ENCODE results near the gene SPSB3. TPM values are rescaled to one million over a fixed set of nuclear protein-coding genes. Genes with fewer than 3 reads are reported as not detected.

SPSB3 gene
- total and polyA plus RNA-seq, 4 donors: 27.7 to 60.5 (median 37.8) TPM

DNA sequence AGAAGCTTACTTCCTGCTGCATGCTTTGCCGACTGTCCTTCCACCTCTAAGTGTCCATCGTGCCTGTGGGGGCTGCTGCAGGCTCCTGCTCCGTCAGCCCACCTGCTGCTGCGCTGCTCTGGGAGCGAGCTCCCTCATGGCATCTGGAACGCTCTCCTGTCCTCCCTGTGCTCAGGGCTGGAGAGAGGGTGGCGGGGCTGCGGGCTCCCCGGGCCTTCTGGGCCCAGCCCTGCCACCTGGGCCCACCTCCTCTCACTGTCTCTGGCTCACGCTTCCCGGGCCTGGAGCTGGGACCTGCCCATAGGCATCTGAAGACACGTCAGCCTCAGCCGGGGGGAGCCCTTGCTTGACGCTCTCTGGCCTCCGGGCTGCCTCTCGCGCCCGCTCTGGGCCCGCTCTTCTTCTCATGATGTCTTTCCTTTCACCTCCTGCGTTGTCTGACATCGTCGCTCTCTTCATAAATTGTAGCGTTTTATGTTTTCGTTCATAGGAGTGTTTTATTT lies 38.0 kb downstream of the SPSB3 start:
- WGBS: 95% methylated on average over 24 of the region's 24 CpGs
- no peaks in the 10 kb centered on the region for H3K27me3 ChIP-seq (ENCODE audit: control insufficient read depth in 4 of 4, insufficient read depth in 4 of 4, low read length in 3 of 4)
- no peak overlapping the region for H3K9ac ChIP-seq (ENCODE audit: low read depth in 1 of 2, low read length in 2 of 2)
- H3K9me3 ChIP-seq (ENCODE audit: control insufficient read depth in 4 of 4, low read length in 3 of 4): no peaks in the 10 kb centered on the region
- H3K4me1 ChIP-seq (ENCODE audit: control insufficient read depth in 4 of 4, insufficient read depth in 4 of 4, low read length in 3 of 4): no peaks in the 10 kb centered on the region
- peaks cover 6 to 62% (median 22%) of the 10 kb centered on the region in 4 donors for H3K36me3 ChIP-seq (ENCODE audit: control insufficient read depth in 4 of 4, insufficient read depth in 3 of 4, low read depth in 1 of 4, low read length in 3 of 4)
- TF ChIP-seq RXRA (IDR thresholded peaks at IDR 0.05): no peak
- TF ChIP-seq, protein P1, sequence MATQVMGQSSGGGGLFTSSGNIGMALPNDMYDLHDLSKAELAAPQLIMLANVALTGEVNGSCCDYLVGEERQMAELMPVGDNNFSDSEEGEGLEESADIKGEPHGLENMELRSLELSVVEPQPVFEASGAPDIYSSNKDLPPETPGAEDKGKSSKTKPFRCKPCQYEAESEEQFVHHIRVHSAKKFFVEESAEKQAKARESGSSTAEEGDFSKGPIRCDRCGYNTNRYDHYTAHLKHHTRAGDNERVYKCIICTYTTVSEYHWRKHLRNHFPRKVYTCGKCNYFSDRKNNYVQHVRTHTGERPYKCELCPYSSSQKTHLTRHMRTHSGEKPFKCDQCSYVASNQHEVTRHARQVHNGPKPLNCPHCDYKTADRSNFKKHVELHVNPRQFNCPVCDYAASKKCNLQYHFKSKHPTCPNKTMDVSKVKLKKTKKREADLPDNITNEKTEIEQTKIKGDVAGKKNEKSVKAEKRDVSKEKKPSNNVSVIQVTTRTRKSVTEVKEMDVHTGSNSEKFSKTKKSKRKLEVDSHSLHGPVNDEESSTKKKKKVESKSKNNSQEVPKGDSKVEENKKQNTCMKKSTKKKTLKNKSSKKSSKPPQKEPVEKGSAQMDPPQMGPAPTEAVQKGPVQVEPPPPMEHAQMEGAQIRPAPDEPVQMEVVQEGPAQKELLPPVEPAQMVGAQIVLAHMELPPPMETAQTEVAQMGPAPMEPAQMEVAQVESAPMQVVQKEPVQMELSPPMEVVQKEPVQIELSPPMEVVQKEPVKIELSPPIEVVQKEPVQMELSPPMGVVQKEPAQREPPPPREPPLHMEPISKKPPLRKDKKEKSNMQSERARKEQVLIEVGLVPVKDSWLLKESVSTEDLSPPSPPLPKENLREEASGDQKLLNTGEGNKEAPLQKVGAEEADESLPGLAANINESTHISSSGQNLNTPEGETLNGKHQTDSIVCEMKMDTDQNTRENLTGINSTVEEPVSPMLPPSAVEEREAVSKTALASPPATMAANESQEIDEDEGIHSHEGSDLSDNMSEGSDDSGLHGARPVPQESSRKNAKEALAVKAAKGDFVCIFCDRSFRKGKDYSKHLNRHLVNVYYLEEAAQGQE (IDR thresholded peaks at IDR 0.05): no peak
- TF ChIP-seq YY1 (IDR thresholded peaks at IDR 0.05): no peak
- TF ChIP-seq, protein P2, sequence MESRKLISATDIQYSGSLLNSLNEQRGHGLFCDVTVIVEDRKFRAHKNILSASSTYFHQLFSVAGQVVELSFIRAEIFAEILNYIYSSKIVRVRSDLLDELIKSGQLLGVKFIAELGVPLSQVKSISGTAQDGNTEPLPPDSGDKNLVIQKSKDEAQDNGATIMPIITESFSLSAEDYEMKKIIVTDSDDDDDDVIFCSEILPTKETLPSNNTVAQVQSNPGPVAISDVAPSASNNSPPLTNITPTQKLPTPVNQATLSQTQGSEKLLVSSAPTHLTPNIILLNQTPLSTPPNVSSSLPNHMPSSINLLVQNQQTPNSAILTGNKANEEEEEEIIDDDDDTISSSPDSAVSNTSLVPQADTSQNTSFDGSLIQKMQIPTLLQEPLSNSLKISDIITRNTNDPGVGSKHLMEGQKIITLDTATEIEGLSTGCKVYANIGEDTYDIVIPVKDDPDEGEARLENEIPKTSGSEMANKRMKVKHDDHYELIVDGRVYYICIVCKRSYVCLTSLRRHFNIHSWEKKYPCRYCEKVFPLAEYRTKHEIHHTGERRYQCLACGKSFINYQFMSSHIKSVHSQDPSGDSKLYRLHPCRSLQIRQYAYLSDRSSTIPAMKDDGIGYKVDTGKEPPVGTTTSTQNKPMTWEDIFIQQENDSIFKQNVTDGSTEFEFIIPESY (IDR thresholded peaks at IDR 0.05): no peak
- TF ChIP-seq EGR1 (IDR thresholded peaks at IDR 0.05; ENCODE audit: low read depth in 2 of 2): no peak
- TF ChIP-seq, protein P3, sequence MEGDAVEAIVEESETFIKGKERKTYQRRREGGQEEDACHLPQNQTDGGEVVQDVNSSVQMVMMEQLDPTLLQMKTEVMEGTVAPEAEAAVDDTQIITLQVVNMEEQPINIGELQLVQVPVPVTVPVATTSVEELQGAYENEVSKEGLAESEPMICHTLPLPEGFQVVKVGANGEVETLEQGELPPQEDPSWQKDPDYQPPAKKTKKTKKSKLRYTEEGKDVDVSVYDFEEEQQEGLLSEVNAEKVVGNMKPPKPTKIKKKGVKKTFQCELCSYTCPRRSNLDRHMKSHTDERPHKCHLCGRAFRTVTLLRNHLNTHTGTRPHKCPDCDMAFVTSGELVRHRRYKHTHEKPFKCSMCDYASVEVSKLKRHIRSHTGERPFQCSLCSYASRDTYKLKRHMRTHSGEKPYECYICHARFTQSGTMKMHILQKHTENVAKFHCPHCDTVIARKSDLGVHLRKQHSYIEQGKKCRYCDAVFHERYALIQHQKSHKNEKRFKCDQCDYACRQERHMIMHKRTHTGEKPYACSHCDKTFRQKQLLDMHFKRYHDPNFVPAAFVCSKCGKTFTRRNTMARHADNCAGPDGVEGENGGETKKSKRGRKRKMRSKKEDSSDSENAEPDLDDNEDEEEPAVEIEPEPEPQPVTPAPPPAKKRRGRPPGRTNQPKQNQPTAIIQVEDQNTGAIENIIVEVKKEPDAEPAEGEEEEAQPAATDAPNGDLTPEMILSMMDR (IDR thresholded peaks at IDR 0.05; ENCODE audit: low read depth, low read length, missing input control): no peak
- TF ChIP-seq HNF4A (conservative IDR thresholded peaks at IDR 0.05): no peak
- no peak for TF ChIP-seq NR2F2 (IDR thresholded peaks at IDR 0.05)
- no peak for TF ChIP-seq FOXA2 (IDR thresholded peaks at IDR 0.05)
- no peak for TF ChIP-seq HNF4G (IDR thresholded peaks at IDR 0.05)
- TF ChIP-seq, protein P4, sequence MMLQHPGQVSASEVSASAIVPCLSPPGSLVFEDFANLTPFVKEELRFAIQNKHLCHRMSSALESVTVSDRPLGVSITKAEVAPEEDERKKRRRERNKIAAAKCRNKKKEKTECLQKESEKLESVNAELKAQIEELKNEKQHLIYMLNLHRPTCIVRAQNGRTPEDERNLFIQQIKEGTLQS (IDR thresholded peaks at IDR 0.05): no peak
- TF ChIP-seq JUND (IDR thresholded peaks at IDR 0.05): no peak
- TF ChIP-seq FOXA1 (IDR thresholded peaks at IDR 0.05): no peak
- no peak for DNase-seq (ENCODE audit: low spot score)
- no peak overlapping the region for H3K27ac ChIP-seq (ENCODE audit: low read depth in 1 of 2, low read length in 2 of 2)
- no peak overlapping the region for H3K4me3 ChIP-seq (ENCODE audit: low read depth in 1 of 3, low read length in 3 of 3)

DNA sequence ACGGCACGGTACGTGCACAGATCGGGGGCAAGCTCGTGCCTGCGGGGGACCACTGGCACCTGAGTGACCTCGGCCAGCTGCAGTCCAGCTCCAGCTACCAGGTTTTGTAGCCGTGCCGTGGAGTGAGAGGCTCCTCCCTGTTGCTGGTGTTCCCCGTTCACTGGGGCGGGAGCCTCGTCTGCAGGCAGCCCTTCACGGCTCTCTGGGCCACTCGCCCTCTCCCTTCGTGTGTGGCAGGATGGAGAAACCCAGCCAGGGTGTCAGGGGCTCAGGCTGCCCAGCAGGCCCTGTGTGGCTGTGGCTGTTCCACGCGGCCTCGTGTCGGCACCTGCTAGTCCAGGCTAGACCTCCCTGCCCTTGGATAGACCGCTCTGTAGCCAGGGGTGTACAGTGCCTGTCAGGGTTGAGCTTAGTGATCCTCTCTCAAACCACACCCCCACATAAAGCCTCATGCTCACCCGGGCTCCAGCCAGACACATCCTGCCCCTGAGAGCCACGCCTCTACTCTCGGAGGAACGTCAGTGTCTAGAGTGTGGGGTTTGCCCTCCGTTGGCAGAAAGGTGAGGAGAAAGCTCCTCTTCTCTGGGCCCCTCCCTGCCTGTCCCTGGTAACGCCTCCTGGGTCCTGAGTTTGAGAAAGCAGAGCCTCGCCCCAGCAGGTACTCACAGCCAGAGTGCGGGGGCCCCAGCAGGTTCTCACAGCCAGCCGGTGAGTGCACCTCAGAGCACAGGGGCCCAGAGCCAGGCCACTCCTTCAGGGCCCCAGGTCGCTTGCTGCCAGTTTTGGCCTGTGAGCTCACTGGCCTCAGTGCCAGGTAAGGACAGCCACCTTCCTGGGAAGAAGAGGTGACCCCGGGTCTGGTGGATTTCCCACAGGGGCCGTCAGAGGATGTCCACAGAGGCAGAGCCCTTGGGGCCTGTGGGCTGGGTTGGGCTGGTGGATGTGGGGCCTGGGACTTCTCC lies 38.7 kb downstream of the SPSB3 start:
- Histone ChIP-seq H3K4me3 (ENCODE audit: low read depth in 1 of 3, low read length in 3 of 3) (no peak overlapping the region), H3K9me3 (ENCODE audit: control insufficient read depth in 4 of 4, low read length in 3 of 4) (no peaks in the 10 kb centered on the region), H3K27ac (ENCODE audit: low read depth in 1 of 2, low read length in 2 of 2) (no peak overlapping the region), H3K27me3 (ENCODE audit: control insufficient read depth in 4 of 4, insufficient read depth in 4 of 4, low read length in 3 of 4) (no peaks in the 10 kb centered on the region), H3K36me3 (ENCODE audit: control insufficient read depth in 4 of 4, insufficient read depth in 3 of 4, low read depth in 1 of 4, low read length in 3 of 4) (peaks cover 4 to 55% (median 17%) of the 10 kb centered on the region in 4 donors), H3K9ac (ENCODE audit: low read depth in 1 of 2, low read length in 2 of 2) (no peak overlapping the region), H3K4me1 (ENCODE audit: control insufficient read depth in 4 of 4, insufficient read depth in 4 of 4, low read length in 3 of 4) (no peaks in the 10 kb centered on the region)
- WGBS: 94% methylated on average over 32 of the region's 32 CpGs
- DNase-seq (ENCODE audit: low spot score): no peak
- TF ChIP-seq SP1 (IDR thresholded peaks at IDR 0.05): no peak
- TF ChIP-seq, protein P5, sequence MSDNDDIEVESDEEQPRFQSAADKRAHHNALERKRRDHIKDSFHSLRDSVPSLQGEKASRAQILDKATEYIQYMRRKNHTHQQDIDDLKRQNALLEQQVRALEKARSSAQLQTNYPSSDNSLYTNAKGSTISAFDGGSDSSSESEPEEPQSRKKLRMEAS (IDR thresholded peaks at IDR 0.05): no peak
- TF ChIP-seq YY1 (IDR thresholded peaks at IDR 0.05): no peak
- no peak for TF ChIP-seq HNF4G (IDR thresholded peaks at IDR 0.05)
- TF ChIP-seq, protein P4 (IDR thresholded peaks at IDR 0.05): no peak
- TF ChIP-seq RAD21 (IDR thresholded peaks at IDR 0.05): no peak
- TF ChIP-seq RXRA (IDR thresholded peaks at IDR 0.05): no peak
- no peak for TF ChIP-seq NR2F2 (IDR thresholded peaks at IDR 0.05)
- TF ChIP-seq FOXA2 (IDR thresholded peaks at IDR 0.05): no peak
- TF ChIP-seq, protein P3 (IDR thresholded peaks at IDR 0.05; ENCODE audit: low read depth, low read length, missing input control): no peak
- TF ChIP-seq, protein P2 (IDR thresholded peaks at IDR 0.05): no peak

Measured in liver (tissue), 9 donors.